HepG2 (cell line): ENCODE measurements around the gene ATG4D. TPM values are rescaled to one million over a fixed set of nuclear protein-coding genes. Genes with fewer than 3 reads are reported as not detected.

ENCODE experiments used
- ATAC-seq: fragments of 200-7000 bp; cut with Tn5 transposase; 3 replicates; pipeline ENCODE4 v1.9.1; 2020; ENCODE audit warnings: mild to moderate bottlenecking, moderate library complexity
- BruUV-seq: library from RNA; stranded (reverse); fragments of 400-500 nt; replicated peaks from 2 replicates; lab custom pipeline; 2021; lab: Mats Ljungman, UMichigan
- CTCF ChIA-PET: fragments of 300-600 bp; formaldehyde crosslinking; extraction: SDS; loops from one replicate; lab custom pipeline; 2021; ENCODE audit warnings: low total read pairs, inconsistent platforms, low intra/inter-chr PET ratio; lab: Yijun Ruan, JAX
- POLR2A ChIA-PET: fragments of 350-600 bp; sonication (Branson Sonifier 250); formaldehyde crosslinking; loops from one replicate; lab custom pipeline; 2020; ENCODE audit warnings: antibody characterized with exemption, inconsistent platforms; lab: Yijun Ruan, JAX
- DNase-seq: peaks from one replicate; pipeline ENCODE4 v3.0.0-alpha.2; 2015; ENCODE audit warnings: low spot score
- FAIRE-seq: peaks from 3 replicates; lab custom pipeline; 2011; peaks lifted over from hg19 to GRCh38; lab: Jason Lieb, UNC
- H2AFZ ChIP-seq: one replicate; pipeline ENCODE4 v1.6.1; 2011; ENCODE audit warnings: low read length, inconsistent platforms
- H3K27ac ChIP-seq: fragments of 300-600 bp; 3 replicates; pipeline ENCODE4 v1.8.0; 2011; ENCODE audit warnings: mixed run types, mild to moderate bottlenecking, mixed read lengths, low read length, inconsistent platforms; ENCODE audit not compliant: insufficient read depth; ENCODE audit errors: extremely low read length
- H3K27me3 ChIP-seq, 2 experiments: fragments of 200-600 bp in 1 of 2; 2 replicates in 1 of 2; 3 replicates in 1 of 2; pipeline versions ENCODE4 v1.6.0 to v1.8.0; 2011; ENCODE audit warnings: low read length in 2 of 2, mild to moderate bottlenecking in 2 of 2, moderate library complexity in 2 of 2, inconsistent platforms in 1 of 2; ENCODE audit not compliant: insufficient read depth in 2 of 2, control insufficient read depth in 1 of 2
- H3K36me3 ChIP-seq, 2 experiments: fragments of 200-600 bp in 1 of 2; replicated peaks in 1 of 2; 2 replicates in 1 of 2; 3 replicates in 1 of 2; pipeline versions ENCODE4 v1.5.1 to v1.8.0; 2011; ENCODE audit warnings: low read length in 2 of 2, inconsistent platforms in 1 of 2; ENCODE audit not compliant: insufficient read depth in 2 of 2, control insufficient read depth in 1 of 2
- H3K4me1 ChIP-seq: 2 replicates; pipeline ENCODE4 v1.5.1; 2012; ENCODE audit warnings: low read length, inconsistent platforms; ENCODE audit not compliant: insufficient read depth
- H3K4me2 ChIP-seq: 2 replicates; pipeline ENCODE4 v1.6.0; 2011; ENCODE audit warnings: low read depth, low read length, inconsistent platforms
- H3K4me3 ChIP-seq, 3 experiments: fragments of 200-600 bp in 1 of 3; sonication (generic), shearing (Covaris generic) in 1 of 3; replicated peaks in 1 of 3; 2 replicates each; pipeline ENCODE4 v1.5.1; 2011 to 2016; ENCODE audit warnings: low read length in 3 of 3, inconsistent platforms in 2 of 3, low read depth in 2 of 3, mild to moderate bottlenecking in 2 of 3, control low read depth in 1 of 3, mixed read lengths in 1 of 3; ENCODE audit not compliant: insufficient read depth in 1 of 3
- H3K79me2 ChIP-seq: one replicate; pipeline ENCODE4 v1.6.1; 2011; ENCODE audit warnings: low read length, inconsistent platforms; ENCODE audit not compliant: insufficient read depth
- H3K9ac ChIP-seq: 2 replicates; pipeline ENCODE4 v1.6.0; 2011; ENCODE audit warnings: mild to moderate bottlenecking, low read depth, low read length, inconsistent platforms; ENCODE audit not compliant: insufficient read depth
- H3K9me3 ChIP-seq: 2 replicates; pipeline ENCODE4 v1.5.1; 2012; ENCODE audit warnings: mild to moderate bottlenecking, low read length
- H4K20me1 ChIP-seq: 2 replicates; pipeline ENCODE4 v1.6.0; 2011; ENCODE audit warnings: inconsistent platforms, mild to moderate bottlenecking, low read length, moderate library complexity; ENCODE audit not compliant: insufficient read depth
- FOSL1 ChIP-seq: sonication (generic); formaldehyde crosslinking; IDR thresholded peaks from 2 replicates; pipeline ENCODE4 v1.9.0; 2021; ENCODE audit warnings: missing genetic modification reagents, borderline replicate concordance
- ISX ChIP-seq: sonication (generic); formaldehyde crosslinking; conservative IDR thresholded peaks from 2 replicates; pipeline ENCODE4 v1.5.0; 2020; ENCODE audit warnings: missing genetic modification reagents
- MBNL3 ChIP-seq: fragments of 250-450 bp; sonication (Bioruptor Pico); conservative IDR thresholded peaks from 2 replicates; pipeline ENCODE4 v1.8.0; 2022; ENCODE audit warnings: mild to moderate bottlenecking, inconsistent platforms
- NFYB ChIP-seq: sonication (generic); formaldehyde crosslinking; IDR thresholded peaks from 2 replicates; pipeline ENCODE4 v1.4.0; 2020; ENCODE audit warnings: missing genetic modification reagents
- SMAD9 ChIP-seq: sonication (generic); formaldehyde crosslinking; IDR thresholded peaks from 2 replicates; pipeline ENCODE4 v1.5.1; 2020; ENCODE audit warnings: mild to moderate bottlenecking, missing genetic modification reagents
- SRSF1 ChIP-seq: fragments of 200-400 bp; formaldehyde crosslinking; optimal IDR thresholded peaks from 2 replicates; pipeline ENCODE3; 2017; ENCODE audit warnings: mild to moderate bottlenecking, low read depth, low read length, moderate library complexity
- TCF7 ChIP-seq: sonication (generic); IDR thresholded peaks from 2 replicates; pipeline ENCODE4 v1.6.1; 2016; ENCODE audit warnings: antibody characterized with exemption, low read depth
- THAP9 ChIP-seq: sonication (generic); formaldehyde crosslinking; IDR thresholded peaks from 2 replicates; pipeline ENCODE4; 2020; ENCODE audit warnings: missing genetic modification reagents, mild to moderate bottlenecking, borderline replicate concordance
- WIZ ChIP-seq: sonication (generic); formaldehyde crosslinking; IDR thresholded peaks from 2 replicates; pipeline ENCODE4 v1.5.1; 2020; ENCODE audit warnings: mild to moderate bottlenecking, missing genetic modification reagents
- ZBTB7A ChIP-seq: sonication (generic); formaldehyde crosslinking; IDR thresholded peaks from 2 replicates; pipeline ENCODE4 v1.8.0; 2022; ENCODE audit warnings: mild to moderate bottlenecking, missing genetic modification reagents
- ZMYM4 ChIP-seq: sonication (generic); formaldehyde crosslinking; IDR thresholded peaks from 2 replicates; pipeline ENCODE4 v1.8.1; 2023; ENCODE audit warnings: mild to moderate bottlenecking, missing genetic modification reagents
- ZNF552 ChIP-seq: sonication (generic); formaldehyde crosslinking; IDR thresholded peaks from 2 replicates; pipeline ENCODE4 v1.9.0; 2022; ENCODE audit warnings: missing genetic modification reagents, mild to moderate bottlenecking, borderline replicate concordance
- ZNF768 ChIP-seq: sonication (generic); formaldehyde crosslinking; IDR thresholded peaks from 2 replicates; pipeline ENCODE4 v1.4.0; 2020; ENCODE audit warnings: missing genetic modification reagents
- ZNF790 ChIP-seq: sonication (generic); formaldehyde crosslinking; IDR thresholded peaks from 2 replicates; pipeline ENCODE4 v1.8.0; 2022; ENCODE audit warnings: missing genetic modification reagents, mild to moderate bottlenecking, borderline replicate concordance
- whole genome bisulfite sequencing: methylation state at CpG from one replicate; pipeline ENCODE4 v1.1.6; 2017; ENCODE audit warnings: low lambda C conversion rate; 5-methylcytosine and 5-hydroxymethylcytosine counted together
- in situ Hi-C: cut with HindIII; loops from 2 replicates; pipeline ENCODE4 v1.10.0; 2017; ENCODE audit warnings: low pct_unique_long_range_greater_than_20kb; ENCODE audit not compliant: extremely low pct_ligation_motif_present
- intact Hi-C: fragments of 100-400 bp; cut with micrococcal nuclease; formaldehyde crosslinking; loops from one replicate; pipeline ENCODE4 v1.10.0; 2022; ENCODE audit not compliant: unreplicated experiment
- polyA plus RNA-seq, 8 experiments: library from polyadenylated mRNA; depleted of rRNA in 3 of 8; stranded (reverse) in 7 of 8; unstranded in 1 of 8; fragments of >200 nt; fragmentation: Illumina TruSeq in 4 of 8; extraction: Trizol in 4 of 8; gene quantifications; 2 replicates each; pipeline versions ENCODE4 v1.2.1 to v1.2.3, GENCODE V29; 2011 to 2016; ENCODE audit warnings: low read depth in 4 of 8, missing spikeins in 1 of 8, mixed read lengths in 1 of 8; ENCODE audit not compliant: insufficient read depth in 1 of 8
- total RNA-seq, 5 experiments: library from RNA; depleted of rRNA; stranded (reverse); fragments of >200 nt; fragmentation: Illumina TruSeq; extraction: Trizol; gene quantifications; 2 replicates each; pipeline ENCODE4 v1.2.3, GENCODE V29; 2016; ENCODE audit warnings: low read depth in 1 of 5
- TF ChIP-seq, protein P1 (sequence below): IDR thresholded peaks from 2 replicates; pipeline ENCODE4 v1.6.1; 2016
- TF ChIP-seq, protein P2 (sequence below): sonication (generic); formaldehyde crosslinking; IDR thresholded peaks from 2 replicates; pipeline ENCODE4 v1.4.0; 2020; ENCODE audit warnings: mild to moderate bottlenecking, missing genetic modification reagents
- TF ChIP-seq, protein P3 (sequence below): sonication (generic); formaldehyde crosslinking; IDR thresholded peaks from 2 replicates; pipeline ENCODE4 v1.4.0; 2020; ENCODE audit warnings: missing genetic modification reagents

ATG4D gene
- total and polyA plus RNA-seq, 2 of the 13 experiments (the other 11 are each of a cell fraction or from before 2014, with no cell fraction given): 17.8 to 19.0 TPM

- TF ChIP-seq SMAD9 (CRISPR knock-in tag) (no peak), ZNF768 (CRISPR knock-in tag) (peak; percentile 27; the same call in 1 of the 2 replicates), ZBTB7A (CRISPR knock-in tag) (0 out of 2 replicates have a peak, but pooled peaks have one; percentile 17)
- TF ChIP-seq, protein P1, sequence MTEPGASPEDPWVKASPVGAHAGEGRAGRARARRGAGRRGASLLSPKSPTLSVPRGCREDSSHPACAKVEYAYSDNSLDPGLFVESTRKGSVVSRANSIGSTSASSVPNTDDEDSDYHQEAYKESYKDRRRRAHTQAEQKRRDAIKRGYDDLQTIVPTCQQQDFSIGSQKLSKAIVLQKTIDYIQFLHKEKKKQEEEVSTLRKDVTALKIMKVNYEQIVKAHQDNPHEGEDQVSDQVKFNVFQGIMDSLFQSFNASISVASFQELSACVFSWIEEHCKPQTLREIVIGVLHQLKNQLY (CRISPR knock-in tag): no peak
These were observed 24.5 kb downstream of the ATG4D start (continued) for GRCh38 chr19:10568062-10568825.

DNA sequence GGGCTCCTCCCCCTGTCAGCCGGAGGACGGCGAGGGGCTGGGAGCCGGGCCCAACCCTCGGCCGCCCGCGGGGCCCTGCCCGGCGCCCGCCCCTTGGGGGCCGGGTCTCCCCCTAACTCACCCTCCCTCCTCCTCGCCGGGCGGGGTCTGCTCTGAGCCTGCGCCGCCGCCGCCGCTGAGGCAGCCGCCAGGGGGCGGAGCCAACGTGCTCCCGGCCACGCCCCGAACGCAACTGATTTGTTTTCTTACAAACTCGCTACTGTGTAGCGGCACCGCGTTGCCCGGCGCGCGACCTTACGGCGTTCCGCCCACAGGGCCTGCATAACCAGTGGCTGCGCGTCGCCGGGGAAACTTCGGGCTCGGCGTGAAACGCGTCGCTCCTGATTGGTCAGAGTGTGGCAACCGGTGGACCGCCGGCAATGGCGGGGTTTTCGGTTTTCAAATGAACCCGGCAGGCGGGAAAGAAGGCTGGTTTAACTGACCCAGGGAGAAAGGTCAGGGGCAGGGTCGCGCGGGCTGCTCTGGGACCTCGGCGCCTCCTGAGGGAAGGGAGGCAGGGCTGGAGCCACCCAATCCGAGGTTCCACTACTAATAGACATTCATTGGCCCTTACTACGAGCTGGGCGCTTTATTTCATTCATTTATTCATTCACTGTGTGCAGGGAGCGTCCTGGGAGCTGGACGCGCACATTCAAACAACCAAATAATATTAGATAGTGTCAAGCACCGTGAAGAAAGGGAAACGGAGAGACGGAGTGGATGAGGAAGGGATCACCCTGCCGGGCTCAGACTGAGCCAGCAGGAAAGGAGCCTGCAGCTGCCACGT lies 25.3 kb downstream of the ATG4D start, which contains the start of gene CDKN2D:
Gene CDKN2D (minus strand): TSS at position 154 of the 826 bp plus-strand sequence. CDS start 326 bp downstream, outside the sequence.
- TSS peak; percentile 94 for BruUV-seq
- Histone ChIP-seq H3K4me1 (peaks cover 54% of the 10 kb centered on the region), H3K27ac (peak within 1 kb of the TSS; percentile 93), H3K9ac (peak within 1 kb of the TSS; percentile 71), H3K4me2 (peak within 1 kb of the TSS; percentile 80), H3K27me3 (no peaks in the 10 kb centered on the region), H3K36me3 (no peaks in the 10 kb centered on the region; a peak in 1 of 5 replicates), H3K9me3 (no peaks in the 10 kb centered on the region), H3K4me3 (peak within 1 kb of the TSS; percentile 61 to 85 (median 82)), H4K20me1 (no peaks in the 10 kb centered on the region), H3K79me2 (peaks cover 10% of the 10 kb centered on the region), H2AFZ (no peak within 1 kb of the TSS)
- intact Hi-C loops (no loop called here), in situ Hi-C loops (no loop called here)
- FAIRE-seq (peak; percentile 70), DNase-seq (peak; percentile 98), ATAC-seq (peak; percentile 91)
- ChIA-PET CTCF (no interaction called here), POLR2A (no interaction called here)
- WGBS: 2% methylated on average over 21 of the region's 71 CpGs
- TF ChIP-seq, protein P2, sequence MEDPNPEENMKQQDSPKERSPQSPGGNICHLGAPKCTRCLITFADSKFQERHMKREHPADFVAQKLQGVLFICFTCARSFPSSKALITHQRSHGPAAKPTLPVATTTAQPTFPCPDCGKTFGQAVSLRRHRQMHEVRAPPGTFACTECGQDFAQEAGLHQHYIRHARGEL (CRISPR knock-in tag): no peak
- TF ChIP-seq THAP9 (CRISPR knock-in tag) (peak; percentile 53; the same call in 1 of the 2 replicates), NFYB (CRISPR knock-in tag) (peak; percentile 97), TCF7 (no peak), ZNF790 (CRISPR knock-in tag) (no peak), FOSL1 (CRISPR knock-in tag) (no peak), ZNF552 (CRISPR knock-in tag) (no peak), SRSF1 (no peak), WIZ (no peak), ISX (CRISPR knock-in tag) (no peak), ZMYM4 (CRISPR knock-in tag) (peak; percentile 71), MBNL3 (CRISPR knock-in tag) (no peak)
- TF ChIP-seq, protein P3, sequence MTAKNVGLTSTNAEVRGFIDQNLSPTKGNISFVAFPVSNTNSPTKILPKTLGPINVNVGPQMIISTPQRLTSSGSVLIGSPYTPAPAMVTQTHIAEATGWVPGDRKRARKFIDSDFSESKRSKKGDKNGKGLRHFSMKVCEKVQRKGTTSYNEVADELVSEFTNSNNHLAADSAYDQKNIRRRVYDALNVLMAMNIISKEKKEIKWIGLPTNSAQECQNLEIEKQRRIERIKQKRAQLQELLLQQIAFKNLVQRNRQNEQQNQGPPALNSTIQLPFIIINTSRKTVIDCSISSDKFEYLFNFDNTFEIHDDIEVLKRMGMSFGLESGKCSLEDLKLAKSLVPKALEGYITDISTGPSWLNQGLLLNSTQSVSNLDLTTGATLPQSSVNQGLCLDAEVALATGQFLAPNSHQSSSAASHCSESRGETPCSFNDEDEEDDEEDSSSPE (CRISPR knock-in tag): peak; percentile 100
